ENCODE measurements around the gene MNX1.

DNA sequence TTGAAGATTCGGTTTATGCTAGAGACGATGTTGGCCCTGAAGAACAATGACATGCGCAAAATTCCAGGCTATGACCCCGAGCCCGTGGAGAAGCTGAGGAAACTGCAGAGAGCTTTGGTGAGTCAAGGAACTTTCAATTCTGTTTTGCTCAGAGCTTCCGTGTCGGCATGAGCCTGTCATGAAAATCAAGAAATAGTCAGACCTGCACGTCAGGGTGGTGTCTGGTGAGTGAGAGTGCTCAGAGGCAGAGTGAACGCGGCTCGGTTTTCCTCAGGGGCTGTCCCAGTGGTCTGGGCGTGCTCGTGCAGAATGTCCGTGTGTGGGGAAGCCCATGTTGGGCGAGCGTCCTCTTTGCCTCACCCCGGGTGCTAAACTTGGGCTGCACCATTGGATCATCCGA is 48.3 kb downstream of the MNX1 start:
- TF ChIP-seq POLR2AphosphoS5 (IDR thresholded peaks at IDR 0.05; ENCODE audit: low read depth, low read length) (no peak), POLR2A (IDR thresholded peaks at IDR 0.05; ENCODE audit: low read depth, low read length) (no peak)
